H9 (cell line): ENCODE results near the gene EVI5L. TPM values are rescaled to one million over a fixed set of nuclear protein-coding genes. Genes with fewer than 3 reads are reported as not detected.

Experiments
- DNase-seq: peaks from one replicate; pipeline ENCODE4 v3.0.0-alpha.2; 2017
- H2AFZ ChIP-seq: one replicate; pipeline ENCODE4 v1.6.1; 2013; ENCODE audit warnings: mild to moderate bottlenecking, low read length, control low read depth, moderate library complexity
- H2AK5ac ChIP-seq: 2 replicates; pipeline ENCODE4 v1.6.1; 2013; ENCODE audit warnings: low read length, control low read depth, mixed read lengths; ENCODE audit not compliant: insufficient read length
- H2BK120ac ChIP-seq: one replicate; pipeline ENCODE4 v1.6.1; 2013; ENCODE audit warnings: low read depth, mild to moderate bottlenecking, low read length, control low read depth, inconsistent platforms; ENCODE audit not compliant: poor library complexity, severe bottlenecking
- H2BK12ac ChIP-seq: 2 replicates; pipeline ENCODE4 v1.6.1; 2013; ENCODE audit warnings: low read length, control low read depth, mixed read lengths, low read depth; ENCODE audit not compliant: insufficient read length
- H2BK15ac ChIP-seq: 2 replicates; pipeline ENCODE4 v1.6.1; 2013; ENCODE audit warnings: low read depth, low read length, control low read depth
- H2BK20ac ChIP-seq: one replicate; pipeline ENCODE4 v1.6.1; 2013; ENCODE audit warnings: low read depth, mild to moderate bottlenecking, low read length, control low read depth, inconsistent platforms; ENCODE audit not compliant: poor library complexity, severe bottlenecking
- H2BK5ac ChIP-seq: 2 replicates; pipeline ENCODE4 v1.6.1; 2013; ENCODE audit warnings: low read length, control low read depth, mixed read lengths; ENCODE audit not compliant: insufficient read length
- H3K14ac ChIP-seq: 2 replicates; pipeline ENCODE4 v1.6.1; 2013; ENCODE audit warnings: low read length, control low read depth; ENCODE audit not compliant: insufficient read depth
- H3K18ac ChIP-seq: 2 replicates; pipeline ENCODE4 v1.6.1; 2013; ENCODE audit warnings: low read depth, mild to moderate bottlenecking, mixed read lengths, low read length, control low read depth; ENCODE audit not compliant: insufficient read length
- H3K23ac ChIP-seq: 2 replicates; pipeline ENCODE4 v1.6.1; 2013; ENCODE audit warnings: low read length, control low read depth, mixed read lengths, low read depth; ENCODE audit not compliant: insufficient read length
- H3K23me2 ChIP-seq: 2 replicates; pipeline ENCODE4 v1.6.1; 2013; ENCODE audit warnings: low read depth, mild to moderate bottlenecking, mixed read lengths, low read length, control low read depth; ENCODE audit not compliant: insufficient read length, poor library complexity, severe bottlenecking
- H3K27ac ChIP-seq: 2 replicates; pipeline ENCODE4 v1.5.1; 2013; ENCODE audit warnings: low read length, control low read depth, mixed read lengths, low read depth; ENCODE audit not compliant: insufficient read length
- H3K27me3 ChIP-seq: 2 replicates; pipeline ENCODE4 v1.6.1; 2013; ENCODE audit warnings: low read length, control low read depth, inconsistent platforms; ENCODE audit not compliant: insufficient read depth
- H3K4ac ChIP-seq: 2 replicates; pipeline ENCODE4 v1.6.1; 2013; ENCODE audit warnings: low read depth, mild to moderate bottlenecking, control low read depth, inconsistent platforms, low read length, moderate library complexity
- H3K4me1 ChIP-seq: 2 replicates; pipeline ENCODE4 v1.6.1; 2013; ENCODE audit warnings: low read length, control low read depth, inconsistent platforms; ENCODE audit not compliant: insufficient read depth
- H3K4me2 ChIP-seq: 2 replicates; pipeline ENCODE4 v1.6.1; 2013; ENCODE audit warnings: low read length, control low read depth, mixed read lengths; ENCODE audit not compliant: insufficient read length, insufficient read depth
- H3K56ac ChIP-seq: 2 replicates; pipeline ENCODE4 v1.6.1; 2013; ENCODE audit warnings: low read depth, mild to moderate bottlenecking, mixed read lengths, low read length, control low read depth; ENCODE audit not compliant: insufficient read length
- H3K79me1 ChIP-seq: 2 replicates; pipeline ENCODE4 v1.6.1; 2013; ENCODE audit warnings: low read depth, mild to moderate bottlenecking, moderate library complexity, low read length, control low read depth, inconsistent platforms; ENCODE audit not compliant: insufficient read depth, poor library complexity, severe bottlenecking
- H3K79me2 ChIP-seq: 2 replicates; pipeline ENCODE4 v1.6.1; 2013; ENCODE audit warnings: low read length, control low read depth, inconsistent platforms; ENCODE audit not compliant: insufficient read depth
- H3K9ac ChIP-seq: 2 replicates; pipeline ENCODE4 v1.6.1; 2013; ENCODE audit warnings: low read length, control low read depth, mixed read lengths; ENCODE audit not compliant: insufficient read length; ENCODE audit errors: extremely low read depth
- H3K9me3 ChIP-seq: one replicate; pipeline ENCODE4 v1.6.1; 2013; ENCODE audit warnings: low read depth, low read length, inconsistent platforms; ENCODE audit not compliant: control insufficient read depth
- H3T11ph ChIP-seq: one replicate; pipeline ENCODE4 v1.6.1; 2013; ENCODE audit warnings: mild to moderate bottlenecking, low read length, control low read depth, inconsistent platforms
- H4K20me1 ChIP-seq: one replicate; pipeline ENCODE4 v1.6.1; 2013; ENCODE audit not compliant: control insufficient read depth, insufficient read length, insufficient read depth
- H4K5ac ChIP-seq: 2 replicates; pipeline ENCODE4 v1.6.1; 2013; ENCODE audit warnings: low read depth, mild to moderate bottlenecking, mixed read lengths, low read length, control low read depth; ENCODE audit not compliant: insufficient read length
- H4K8ac ChIP-seq: replicated peaks from 2 replicates; pipeline ENCODE4 v1.6.1; 2013; ENCODE audit warnings: low read length, control low read depth, mixed read lengths, low read depth; ENCODE audit not compliant: insufficient read length
- H4K91ac ChIP-seq: 2 replicates; pipeline ENCODE4 v1.6.1; 2013; ENCODE audit warnings: low read depth, mild to moderate bottlenecking, moderate library complexity, mixed read lengths, low read length, control low read depth; ENCODE audit not compliant: insufficient read length
- H3K27ac Mint-ChIP-seq, 3 experiments: 2 replicates in 2 of 3; 3 replicates in 1 of 3; pipeline ENCODE4 v1.8.0; 2020 to 2021; ENCODE audit warnings: mixed read lengths in 3 of 3, mild to moderate bottlenecking in 1 of 3, moderate library complexity in 1 of 3
- H3K27me3 Mint-ChIP-seq: 2 replicates; pipeline ENCODE4 v1.8.0; 2021; ENCODE audit warnings: low read depth, mild to moderate bottlenecking, moderate library complexity, mixed read lengths
- H3K36me3 Mint-ChIP-seq, 3 experiments: 2 replicates in 2 of 3; 3 replicates in 1 of 3; pipeline ENCODE4 v1.8.0; 2020 to 2021; ENCODE audit warnings: low read depth in 3 of 3, mixed read lengths in 3 of 3; ENCODE audit not compliant: insufficient read depth in 1 of 3
- H3K4me1 Mint-ChIP-seq, 2 experiments: 2 replicates each; pipeline ENCODE4 v1.8.0; 2020; ENCODE audit warnings: mixed read lengths in 2 of 2
- H3K4me3 Mint-ChIP-seq, 2 experiments: 2 replicates in 1 of 2; 3 replicates in 1 of 2; pipeline ENCODE4 v1.8.0; 2020 to 2021; ENCODE audit warnings: mild to moderate bottlenecking in 2 of 2, mixed read lengths in 2 of 2, moderate library complexity in 1 of 2
- H3K9me3 Mint-ChIP-seq, 2 experiments: 2 replicates in 1 of 2; 3 replicates in 1 of 2; pipeline ENCODE4 v1.8.0; 2020; ENCODE audit warnings: mild to moderate bottlenecking in 2 of 2, mixed read lengths in 2 of 2, moderate library complexity in 1 of 2
- CTCF ChIP-seq: fragments of 200-600 bp; sonication (generic); conservative IDR thresholded peaks from 3 replicates; pipeline ENCODE4 v1.8.0; 2021; ENCODE audit warnings: antibody characterized with exemption, mild to moderate bottlenecking
- WGBS: extraction: QIAGEN DNeasy Blood & Tissue Kit; methylation state at CpG from one replicate; pipeline ENCODE4 v1.1.7; 2013; ENCODE audit warnings: missing lambda C conversion rate, low lambda C conversion rate, mixed read lengths; ENCODE audit not compliant: insufficient read length; ENCODE audit errors: extremely low coverage; 5-methylcytosine and 5-hydroxymethylcytosine counted together
- total RNA-seq: library from RNA; stranded (reverse); gene quantifications from 2 replicates; pipeline ENCODE4 v1.2.1, GENCODE V29; 2021

EVI5L gene
- total RNA-seq, 1 experiment from 2014 or later = 7.1 TPM

GRCh38 chr19:7806234-7806633 is 23.8 kb upstream of the EVI5L start:
- H4K5ac ChIP-seq = no peak overlapping the region
- no peak overlapping the region for H3K4ac ChIP-seq
- DNase-seq = no peak
- H2BK15ac ChIP-seq = no peak overlapping the region
- H3T11ph ChIP-seq = no peak overlapping the region
- H3K27me3 Mint-ChIP-seq = peaks cover 35% of the 10 kb centered on the region
- no peaks in the 10 kb centered on the region for H3K79me2 ChIP-seq
- no peak overlapping the region for H3K56ac ChIP-seq
- no peak overlapping the region for H2BK120ac ChIP-seq
- no peak overlapping the region for H2BK5ac ChIP-seq
- H3K4me1 Mint-ChIP-seq = peaks cover 5 to 10% of the 10 kb centered on the region in 2 experiments; a peak in 3 of 4 replicates
- WGBS = no CpG with 5 or more reads among the region's 3 CpGs
- no peak overlapping the region for H3K4me2 ChIP-seq
- no peaks in the 10 kb centered on the region for H3K27me3 ChIP-seq
- H3K18ac ChIP-seq = no peak overlapping the region
- no peaks in the 10 kb centered on the region for H3K23me2 ChIP-seq
- no peak overlapping the region for H2AK5ac ChIP-seq
- H3K4me3 Mint-ChIP-seq = no peak overlapping the region
- H3K27ac Mint-ChIP-seq = no peak overlapping the region
- no peak overlapping the region for H3K23ac ChIP-seq
- H3K9ac ChIP-seq = no peak overlapping the region
- no peak overlapping the region for H3K14ac ChIP-seq
- H4K8ac ChIP-seq = no peak overlapping the region
- TF ChIP-seq CTCF = no peak
- H3K4me1 ChIP-seq = no peaks in the 10 kb centered on the region; the same call in 1 of the 2 replicates
- H4K91ac ChIP-seq = no peak overlapping the region
- H3K79me1 ChIP-seq = no peaks in the 10 kb centered on the region
- peaks cover 21 to 22% of the 10 kb centered on the region in 2 experiments for H3K9me3 Mint-ChIP-seq
- no peak overlapping the region for H2AFZ ChIP-seq
- H2BK20ac ChIP-seq = no peak overlapping the region
- H3K9me3 ChIP-seq = no peaks in the 10 kb centered on the region
- H2BK12ac ChIP-seq = no peak overlapping the region
- H3K36me3 Mint-ChIP-seq = peaks cover under 1 to 18% (median 4%) of the 10 kb centered on the region in 3 experiments
- no peak overlapping the region for H3K27ac ChIP-seq
- no peaks in the 10 kb centered on the region for H4K20me1 ChIP-seq
